Activated T-cell treated with anti-CD3 and anti-CD28 coated beads, Interleukin-2, amount 50 U/mL, for 1 hour (primary cell): ENCODE measurements around the gene OR4E1.
"Not testable (repeated sequence)": the region's sequence is repeated elsewhere in the genome, so short reads cannot be mapped to it uniquely, and the experiment has no call there.

Experiments used
- DNase-seq: peaks from one replicate; pipeline ENCODE4 v3.0.0-alpha.2; 2020

OR4E1 gene

DNA sequence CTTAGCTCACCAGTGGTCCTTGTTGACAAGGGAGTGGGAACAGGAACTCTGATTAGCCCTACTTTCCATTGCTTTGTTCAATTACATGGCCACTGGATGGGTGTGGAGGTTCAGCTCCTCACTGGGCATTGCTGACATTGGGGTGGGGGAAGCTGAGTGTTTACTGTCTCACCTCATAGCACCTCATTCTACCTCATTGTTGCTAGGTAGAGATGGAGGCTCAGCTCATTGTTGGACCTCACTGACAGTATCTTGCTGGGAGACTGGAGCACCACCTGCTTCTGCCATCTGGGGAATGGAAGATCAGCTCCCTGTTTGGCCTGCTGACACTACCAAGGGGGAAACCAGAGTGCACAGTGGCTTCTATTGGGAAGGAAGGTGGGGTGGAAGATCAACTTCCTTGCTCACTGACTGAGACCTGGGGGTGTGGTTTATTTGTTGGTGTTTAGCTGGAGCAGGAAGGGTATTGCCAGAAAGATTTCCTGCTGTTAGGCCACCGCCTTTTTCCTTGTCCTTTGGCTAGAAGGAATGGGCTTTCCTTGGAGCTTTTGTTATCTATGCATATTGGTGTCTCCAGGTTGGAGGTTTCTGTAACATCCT, 21.3 kb downstream of the OR4E1 start:
- DNase-seq, result no peak

DNA sequence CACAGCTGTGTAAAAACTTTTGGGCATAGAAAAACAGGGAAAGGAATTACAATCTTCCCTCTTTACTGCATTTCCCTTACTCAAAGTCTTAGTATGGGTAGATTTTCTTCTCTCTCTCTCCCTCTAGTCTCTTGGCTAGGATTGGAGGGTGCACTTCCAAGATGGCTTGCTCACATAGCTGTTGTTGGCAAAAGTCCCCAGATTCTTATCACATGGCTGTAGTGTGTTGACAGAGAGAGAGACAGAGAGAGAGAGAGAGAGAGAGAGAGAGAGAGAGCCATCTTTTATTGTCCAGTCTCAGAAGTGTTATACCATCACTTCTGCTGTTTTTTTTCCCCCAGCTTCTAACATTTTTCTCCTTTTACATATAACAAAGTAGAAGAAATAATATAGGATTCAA, 26.2 kb downstream of the OR4E1 start:
- DNase-seq, result no peak

DNA sequence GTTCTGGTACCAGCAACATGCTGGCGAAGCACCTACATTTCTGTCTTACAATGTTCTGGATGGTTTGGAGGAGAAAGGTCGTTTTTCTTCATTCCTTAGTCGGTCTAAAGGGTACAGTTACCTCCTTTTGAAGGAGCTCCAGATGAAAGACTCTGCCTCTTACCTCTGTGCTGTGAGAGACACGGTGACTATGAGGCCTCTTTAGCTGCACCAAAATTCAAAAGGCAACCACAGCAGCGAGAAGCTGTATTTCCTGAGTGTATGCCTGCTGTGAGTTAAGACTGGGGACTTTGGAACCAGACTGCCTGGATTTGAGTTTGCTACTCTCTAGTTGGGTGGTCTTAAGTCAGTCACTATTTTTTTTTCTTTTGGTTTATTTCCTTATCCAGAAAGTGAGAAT, 30.2 kb downstream of the OR4E1 start:
- no peak for DNase-seq

DNA sequence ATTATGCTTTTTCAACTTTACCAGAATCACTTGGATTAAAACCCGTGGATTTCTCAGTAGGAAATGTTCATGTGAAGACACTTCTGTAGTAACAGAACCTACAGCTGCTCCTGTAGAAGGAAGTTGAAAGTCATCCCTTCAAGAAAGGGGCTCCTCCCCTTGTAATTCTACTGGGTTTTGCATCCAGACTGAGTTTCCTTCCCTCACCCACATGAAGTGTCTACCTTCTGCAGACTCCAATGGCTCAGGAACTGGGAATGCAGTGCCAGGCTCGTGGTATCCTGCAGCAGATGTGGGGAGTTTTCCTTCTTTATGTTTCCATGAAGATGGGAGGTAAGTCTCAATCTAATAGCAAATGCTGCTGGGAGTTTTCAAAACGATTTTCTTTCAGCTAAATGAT, 30.9 kb downstream of the OR4E1 start:
- no peak for DNase-seq

DNA sequence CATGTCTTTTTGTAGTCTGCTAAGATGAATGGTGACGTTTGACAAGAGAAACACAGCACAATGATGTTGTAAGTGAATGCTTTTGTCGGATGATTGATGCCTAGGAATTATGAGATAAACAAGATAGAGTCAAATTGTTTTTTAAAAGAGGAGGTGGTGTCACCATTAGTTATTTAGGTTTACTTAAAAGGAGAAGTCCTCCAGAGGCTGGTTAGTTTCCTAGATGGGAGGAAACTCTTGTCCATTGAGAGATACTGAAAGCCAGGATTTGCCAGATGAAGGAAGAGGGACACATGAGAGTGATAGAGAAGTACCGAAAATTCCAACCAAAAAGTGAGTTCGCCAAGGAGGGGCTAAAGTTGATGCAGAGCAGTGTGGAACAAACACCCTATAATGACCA, 38.8 kb downstream of the OR4E1 start, which contains the start of gene OR10G2:
OR10G2 (minus strand) TSS at position 101 of the 400 bp plus-strand sequence; CDS start at position 3, 98 bp downstream.
- DNase-seq, result no peak

DNA sequence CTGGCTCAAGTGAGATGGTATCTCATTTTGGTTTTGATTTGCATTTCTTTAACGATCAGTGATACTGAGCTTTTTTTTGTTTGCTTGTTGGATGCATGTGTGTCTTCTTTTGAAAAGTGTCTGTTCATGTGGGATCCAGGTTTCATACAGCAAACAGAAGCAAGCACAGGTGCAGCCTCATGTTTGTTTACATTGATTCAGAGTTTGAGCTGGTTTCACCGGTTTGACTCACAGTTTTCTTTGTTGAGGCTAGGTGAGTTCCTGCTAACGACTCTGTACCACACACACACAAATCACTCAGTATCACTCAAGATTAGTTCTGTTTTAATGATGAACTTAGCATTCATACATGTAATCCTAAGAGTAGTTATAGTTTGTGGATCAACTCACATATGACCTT, 42.5 kb downstream of the OR4E1 start:
- no peak for DNase-seq

DNA sequence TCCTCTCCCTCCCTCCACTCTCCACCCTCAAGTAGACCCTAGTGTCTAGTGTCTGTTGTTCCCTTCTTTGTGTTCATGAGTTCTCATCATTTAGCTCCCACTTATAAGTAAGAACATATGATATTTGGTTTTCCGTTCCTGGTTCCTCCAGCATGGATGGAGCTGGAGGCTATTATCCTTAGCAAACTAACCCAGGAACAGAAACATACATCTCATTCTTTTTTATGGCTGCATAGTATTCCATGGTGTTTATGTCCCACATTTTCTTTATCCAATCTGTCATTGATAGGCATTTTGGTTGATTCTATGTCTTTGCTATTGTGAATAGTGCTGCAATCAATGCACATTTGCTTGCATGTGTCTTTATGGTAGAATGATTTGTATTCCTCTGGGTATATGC, 43.1 kb downstream of the OR4E1 start:
- not testable (repeated sequence) for DNase-seq

DNA sequence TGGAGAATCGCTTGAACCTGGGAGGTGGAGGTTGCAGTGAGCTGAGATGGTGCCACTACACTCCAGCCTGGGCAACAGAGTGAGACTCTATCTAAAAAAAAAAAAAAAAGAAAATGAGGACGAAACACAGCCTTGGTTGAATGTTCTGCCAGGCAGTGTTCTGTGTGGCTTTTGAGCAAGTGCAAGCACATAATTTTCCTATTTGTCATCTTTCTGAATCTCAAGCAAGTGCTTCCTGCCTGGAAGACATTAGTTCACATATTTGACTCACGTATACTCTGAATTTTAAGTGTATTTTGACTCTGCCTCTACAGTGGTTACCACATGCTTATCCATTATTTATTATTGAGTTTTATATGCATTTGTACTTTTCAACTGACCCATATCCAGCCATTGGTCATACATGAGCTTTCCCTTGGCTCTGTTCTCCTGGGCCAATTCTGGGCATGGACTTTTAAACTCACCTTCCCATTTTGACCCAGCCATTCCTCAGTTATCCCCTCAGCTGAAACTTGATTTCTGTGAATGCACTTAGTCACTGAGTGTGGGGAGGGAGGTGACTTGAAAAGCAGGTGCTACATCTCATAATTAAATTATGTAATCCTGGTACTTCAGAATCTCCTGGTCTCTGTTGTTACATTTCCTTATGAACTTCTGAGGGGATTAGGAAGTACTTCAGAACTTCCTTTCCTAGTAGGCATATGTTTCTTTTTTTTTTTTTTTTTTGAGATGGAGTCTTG, 47.0 kb downstream of the OR4E1 start:
- DNase-seq, result no peak
